Mesendoderm (in vitro differentiated cells): ENCODE measurements around the gene PGBD2.

ENCODE experiments used
- DNase-seq: peaks from one replicate; pipeline ENCODE4 v3.0.0; 2013
- H2AK5ac ChIP-seq: 2 replicates; pipeline ENCODE4 v1.6.1; 2013; ENCODE audit warnings: low read length, inconsistent platforms
- H2BK120ac ChIP-seq: 2 replicates; pipeline ENCODE4 v1.6.1; 2013; ENCODE audit warnings: low read depth, mild to moderate bottlenecking, low read length, moderate library complexity, mixed read lengths
- H2BK15ac ChIP-seq: replicated peaks from 2 replicates; pipeline ENCODE4 v1.6.1; 2013; ENCODE audit warnings: low read depth, mild to moderate bottlenecking, moderate library complexity
- H2BK5ac ChIP-seq: 2 replicates; pipeline ENCODE4 v1.6.1; 2013; ENCODE audit warnings: low read length, inconsistent platforms
- H3K18ac ChIP-seq: 2 replicates; pipeline ENCODE4 v1.6.1; 2013; ENCODE audit warnings: mild to moderate bottlenecking, low read length, mixed read lengths
- H3K23ac ChIP-seq: one replicate; pipeline ENCODE4 v1.6.1; 2013; ENCODE audit warnings: low read length
- H3K27ac ChIP-seq: 2 replicates; pipeline ENCODE4 v1.5.1; 2013; ENCODE audit warnings: low read depth, mild to moderate bottlenecking, inconsistent platforms, low read length, moderate library complexity
- H3K27me3 ChIP-seq: 2 replicates; pipeline ENCODE4 v1.6.1; 2013; ENCODE audit warnings: low read length, control low read depth, mild to moderate bottlenecking, inconsistent platforms; ENCODE audit not compliant: insufficient read depth, poor library complexity
- H3K36me3 ChIP-seq: 2 replicates; pipeline ENCODE4 v1.6.1; 2013; ENCODE audit warnings: low read length, inconsistent platforms; ENCODE audit not compliant: control insufficient read depth, insufficient read depth
- H3K4ac ChIP-seq: one replicate; pipeline ENCODE4 v1.6.1; 2013; ENCODE audit warnings: low read depth, mild to moderate bottlenecking, low read length, moderate library complexity
- H3K4me1 ChIP-seq: 2 replicates; pipeline ENCODE4 v1.6.1; 2013; ENCODE audit warnings: low read depth, low read length, inconsistent platforms; ENCODE audit not compliant: control insufficient read depth
- H3K4me2 ChIP-seq: 2 replicates; pipeline ENCODE4 v1.6.1; 2013; ENCODE audit warnings: low read length
- H3K4me3 ChIP-seq: 2 replicates; pipeline ENCODE4 v1.5.1; 2013; ENCODE audit warnings: mild to moderate bottlenecking, low read length
- H3K56ac ChIP-seq: one replicate; pipeline ENCODE4 v1.6.1; 2013; ENCODE audit warnings: low read length
- H3K79me1 ChIP-seq: 2 replicates; pipeline ENCODE4 v1.6.1; 2013; ENCODE audit warnings: low read length, inconsistent platforms
- H3K79me2 ChIP-seq: 2 replicates; pipeline ENCODE4 v1.6.1; 2013; ENCODE audit warnings: mild to moderate bottlenecking, low read length; ENCODE audit not compliant: control insufficient read depth, insufficient read depth
- H3K9ac ChIP-seq: 2 replicates; pipeline ENCODE4 v1.6.1; 2013; ENCODE audit warnings: low read length, inconsistent platforms
- H4K5ac ChIP-seq: one replicate; pipeline ENCODE4 v1.6.1; 2013; ENCODE audit warnings: low read length
- H4K8ac ChIP-seq: one replicate; pipeline ENCODE4 v1.6.1; 2013; ENCODE audit warnings: low read depth, mild to moderate bottlenecking, control low read depth, low read length, moderate library complexity
- WGBS: extraction: QIAGEN DNeasy Blood & Tissue Kit; methylation state at CpG from one replicate; pipeline ENCODE4 v1.1.7; 2013; ENCODE audit warnings: low lambda C conversion rate, missing lambda C conversion rate; ENCODE audit not compliant: insufficient coverage; ENCODE audit errors: extremely low coverage; 5-methylcytosine and 5-hydroxymethylcytosine counted together

Gene PGBD2

GRCh38 chr1:248860007-248860406, 46.0 kb upstream of the PGBD2 start:
- peaks cover 2% of the 10 kb centered on the region for H3K79me1 ChIP-seq
- no peak for DNase-seq
- no peak overlapping the region for H3K4ac ChIP-seq
- H3K79me2 ChIP-seq, result no peaks in the 10 kb centered on the region
- no peak overlapping the region for H2BK120ac ChIP-seq
- H4K5ac ChIP-seq, result no peak overlapping the region
- no peaks in the 10 kb centered on the region for H3K27me3 ChIP-seq
- H2BK15ac ChIP-seq, result no peak overlapping the region
- H3K9ac ChIP-seq, result no peak overlapping the region
- no peak overlapping the region for H3K18ac ChIP-seq
- H3K36me3 ChIP-seq, result no peaks in the 10 kb centered on the region
- peaks cover 3% of the 10 kb centered on the region for H3K4me1 ChIP-seq
- H3K56ac ChIP-seq, result no peak overlapping the region
- no peak overlapping the region for H3K23ac ChIP-seq
- H2AK5ac ChIP-seq, result no peak overlapping the region
- H3K4me2 ChIP-seq, result no peak overlapping the region
- no peak overlapping the region for H3K4me3 ChIP-seq
- H2BK5ac ChIP-seq, result no peak overlapping the region
- WGBS, result no CpG with 5 or more reads among the region's 4 CpGs
- H3K27ac ChIP-seq, result no peak overlapping the region
- no peak overlapping the region for H4K8ac ChIP-seq

DNA sequence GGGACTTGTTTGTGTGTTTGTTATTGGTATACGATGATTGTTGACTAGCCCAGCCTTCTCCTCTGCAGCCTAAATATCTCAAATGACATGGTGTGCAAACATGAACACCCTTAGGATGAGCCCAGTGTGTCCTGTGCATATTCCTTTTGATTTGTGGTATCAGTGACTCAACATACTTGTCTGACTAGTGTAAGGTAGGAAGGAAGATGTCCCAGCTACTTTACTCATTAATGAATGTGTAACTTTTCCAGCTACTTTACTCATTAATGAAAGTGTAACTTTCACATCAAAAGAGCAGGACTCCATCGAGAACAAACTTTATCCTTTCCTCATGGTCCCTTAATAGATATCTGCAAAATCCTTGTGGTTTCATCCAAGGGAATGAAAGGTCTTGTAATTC, 44.4 kb upstream of the PGBD2 start:
- H3K27ac ChIP-seq, result no peak overlapping the region
- H3K18ac ChIP-seq, result no peak overlapping the region
- no peak overlapping the region for H2AK5ac ChIP-seq
- no peak overlapping the region for H3K4me3 ChIP-seq
- no peaks in the 10 kb centered on the region for H3K27me3 ChIP-seq
- no peak overlapping the region for H3K23ac ChIP-seq
- no peak overlapping the region for H3K56ac ChIP-seq
- H3K36me3 ChIP-seq, result no peaks in the 10 kb centered on the region
- no peak overlapping the region for H2BK15ac ChIP-seq
- H3K4ac ChIP-seq, result no peak overlapping the region
- no peak overlapping the region for H3K9ac ChIP-seq
- no peak overlapping the region for H4K5ac ChIP-seq
- no peak overlapping the region for H2BK120ac ChIP-seq
- H2BK5ac ChIP-seq, result no peak overlapping the region
- H3K79me1 ChIP-seq, result peaks cover 2% of the 10 kb centered on the region
- H3K79me2 ChIP-seq, result no peaks in the 10 kb centered on the region
- no peak overlapping the region for H3K4me2 ChIP-seq
- no peak overlapping the region for H4K8ac ChIP-seq
- H3K4me1 ChIP-seq, result peaks cover 3% of the 10 kb centered on the region
- DNase-seq, result no peak
- WGBS, result no CpG with 5 or more reads among the region's 2 CpGs

GRCh38 chr1:248862695-248862997, 43.4 kb upstream of the PGBD2 start:
- Histone ChIP-seq H2BK120ac (no peak overlapping the region), H3K4ac (no peak overlapping the region), H4K8ac (no peak overlapping the region), H3K23ac (peak overlapping the region; percentile 60), H4K5ac (no peak overlapping the region), H3K79me2 (no peaks in the 10 kb centered on the region), H3K56ac (peak overlapping the region; percentile 88), H2BK5ac (no peak overlapping the region), H3K36me3 (no peaks in the 10 kb centered on the region), H3K79me1 (peaks cover 2% of the 10 kb centered on the region), H3K4me3 (peak overlapping the region; percentile 67), H3K27me3 (no peaks in the 10 kb centered on the region), H3K27ac (no peak overlapping the region), H2AK5ac (no peak overlapping the region), H2BK15ac (no peak overlapping the region), H3K4me2 (peak overlapping the region; percentile 93), H3K18ac (no peak overlapping the region), H3K4me1 (peaks cover 3% of the 10 kb centered on the region), H3K9ac (peak overlapping the region; percentile 82)
- no peak for DNase-seq
- no CpG with 5 or more reads among the region's 4 CpGs for WGBS

DNA sequence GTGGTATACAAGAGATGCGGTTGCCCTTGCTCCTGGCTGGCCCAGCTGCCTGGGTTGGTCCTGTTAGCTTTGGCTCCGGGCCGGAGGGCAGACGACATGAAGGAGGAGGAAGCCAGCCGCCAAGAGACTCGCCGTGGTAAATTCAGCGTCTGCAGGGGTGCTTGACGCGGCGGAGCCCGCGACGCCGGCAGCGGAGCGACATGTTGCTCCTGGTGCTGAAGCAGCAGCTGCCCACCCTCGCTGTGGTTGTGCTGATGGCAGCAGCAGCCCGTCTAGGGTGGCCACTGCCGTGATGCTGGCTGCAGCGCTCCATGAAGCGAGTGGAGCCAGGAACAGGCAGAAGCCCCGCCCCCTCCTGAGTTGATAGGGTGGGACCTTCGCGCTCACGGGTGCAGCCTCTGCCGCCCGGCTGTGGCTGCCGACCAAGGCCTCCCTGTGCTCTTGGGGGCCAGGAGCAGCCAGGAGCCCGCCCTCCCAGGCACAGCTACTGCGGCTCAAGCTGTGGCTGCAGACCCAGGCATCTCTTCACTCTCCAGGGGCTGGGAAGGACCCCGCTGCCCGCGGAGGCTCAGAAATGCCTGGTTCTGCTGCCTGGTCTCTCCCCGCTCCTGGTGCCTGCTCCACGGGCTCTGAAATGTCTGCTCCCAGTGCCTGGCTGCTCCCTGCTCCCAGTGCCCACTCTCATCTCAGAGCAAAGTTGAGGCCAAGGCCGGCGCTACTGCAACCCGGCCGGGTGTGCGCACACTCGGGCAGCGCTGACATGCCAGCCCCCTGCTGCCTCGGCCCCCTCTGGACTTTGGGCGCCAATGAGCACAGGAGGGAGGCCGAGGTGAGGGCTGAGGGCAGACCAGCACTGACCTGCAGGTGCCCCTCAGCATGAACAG, 42.8 kb upstream of the PGBD2 start:
- Histone ChIP-seq H3K23ac (peak overlapping the region; percentile 80), H3K27me3 (no peaks in the 10 kb centered on the region), H3K36me3 (no peaks in the 10 kb centered on the region), H2BK120ac (no peak overlapping the region), H2AK5ac (no peak overlapping the region), H3K27ac (no peak overlapping the region), H4K5ac (no peak overlapping the region), H2BK5ac (no peak overlapping the region), H3K4me1 (peaks cover 3% of the 10 kb centered on the region), H3K18ac (no peak overlapping the region), H2BK15ac (no peak overlapping the region), H3K56ac (peak overlapping the region; percentile 88), H4K8ac (no peak overlapping the region), H3K79me2 (no peaks in the 10 kb centered on the region), H3K4me3 (peak overlapping the region; percentile 67), H3K4me2 (peak overlapping the region; percentile 93), H3K9ac (peak overlapping the region; percentile 82), H3K79me1 (no peaks in the 10 kb centered on the region), H3K4ac (no peak overlapping the region)
- no CpG with 5 or more reads among the region's 46 CpGs for WGBS
- DNase-seq, result peak; percentile 75

- Histone ChIP-seq H4K8ac (no peak overlapping the region), H3K79me2 (no peaks in the 10 kb centered on the region), H2BK5ac (no peak overlapping the region), H2BK120ac (no peak overlapping the region), H4K5ac (no peak overlapping the region), H3K4me1 (no peaks in the 10 kb centered on the region), H3K4ac (no peak overlapping the region), H2AK5ac (no peak overlapping the region), H3K4me3 (no peak overlapping the region), H3K23ac (no peak overlapping the region), H3K27me3 (no peaks in the 10 kb centered on the region), H3K9ac (no peak overlapping the region), H3K18ac (no peak overlapping the region), H3K56ac (peak overlapping the region; percentile 49), H3K27ac (no peak overlapping the region), H3K79me1 (no peaks in the 10 kb centered on the region), H2BK15ac (no peak overlapping the region), H3K4me2 (no peak overlapping the region), H3K36me3 (no peaks in the 10 kb centered on the region)
- no CpG with 5 or more reads among the region's 3 CpGs for WGBS
- DNase-seq, result peak; percentile 27
Observed at GRCh38 chr1:248871837-248872401, 34.1 kb upstream of the PGBD2 start.
